Activated CD4-positive, CD25-positive, alpha-beta regulatory T cell treated with anti-CD3 and anti-CD28 coated beads, Interleukin-2, amount 50 U/mL, for 72 hours (primary cell): Measurements from ENCODE around the gene GPX2.

ENCODE experiments used
- DNase-seq: peaks from one replicate; pipeline ENCODE4 v3.0.0; 2021

The GPX2 gene

DNA sequence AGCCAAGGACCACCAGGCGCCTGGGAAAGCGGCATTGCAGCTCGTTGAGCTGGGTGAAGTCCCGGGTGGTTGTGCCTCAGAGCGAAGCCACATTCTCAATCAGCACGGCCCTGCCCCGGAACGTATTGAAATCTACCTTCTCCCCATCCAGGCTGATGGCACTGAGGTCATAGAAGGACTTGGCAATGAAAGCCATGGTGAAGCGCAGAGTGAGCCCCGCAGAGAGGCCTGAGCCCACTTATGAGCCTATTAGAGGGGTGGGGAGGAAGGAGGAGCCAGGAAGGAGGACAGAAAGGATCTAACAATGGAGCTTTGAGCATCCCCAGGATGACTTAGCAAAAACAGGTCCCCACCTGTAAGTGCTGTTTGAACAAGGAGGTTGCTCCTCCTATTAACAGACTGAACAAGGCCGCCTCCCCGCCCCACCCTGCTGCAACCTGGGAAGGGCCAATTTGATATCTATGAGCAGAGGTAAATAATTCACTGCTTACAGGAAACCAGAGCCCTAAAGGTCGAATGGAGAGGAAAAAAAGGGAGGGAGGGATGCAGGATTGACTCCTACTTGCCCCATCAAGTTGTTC, at the start of gene GPX2:
GPX2 (minus strand) TSS at position 215 of the 581 bp plus-strand sequence; CDS start at position 196, 19 bp downstream.
- no peak for DNase-seq

DNA sequence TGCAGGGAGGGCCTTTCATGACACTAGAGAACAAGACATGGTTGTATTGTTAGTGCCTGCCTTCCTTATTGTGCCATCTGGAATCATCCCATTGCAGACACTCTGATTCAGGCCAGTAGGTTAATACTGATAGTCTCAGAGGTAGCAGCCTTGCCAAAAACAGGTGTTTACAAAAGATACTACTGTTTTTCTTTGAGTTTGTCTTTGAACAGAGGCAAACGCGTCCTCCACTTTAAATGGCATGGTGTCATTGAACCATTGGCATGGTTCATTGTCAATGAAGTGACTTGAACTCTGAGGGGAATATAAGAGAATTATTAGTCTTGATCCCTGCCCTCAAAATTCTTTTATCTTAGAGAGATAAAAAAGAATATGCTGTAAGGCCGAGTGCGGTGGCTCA, 48.4 kb upstream of the GPX2 start:
- DNase-seq = no peak

DNA sequence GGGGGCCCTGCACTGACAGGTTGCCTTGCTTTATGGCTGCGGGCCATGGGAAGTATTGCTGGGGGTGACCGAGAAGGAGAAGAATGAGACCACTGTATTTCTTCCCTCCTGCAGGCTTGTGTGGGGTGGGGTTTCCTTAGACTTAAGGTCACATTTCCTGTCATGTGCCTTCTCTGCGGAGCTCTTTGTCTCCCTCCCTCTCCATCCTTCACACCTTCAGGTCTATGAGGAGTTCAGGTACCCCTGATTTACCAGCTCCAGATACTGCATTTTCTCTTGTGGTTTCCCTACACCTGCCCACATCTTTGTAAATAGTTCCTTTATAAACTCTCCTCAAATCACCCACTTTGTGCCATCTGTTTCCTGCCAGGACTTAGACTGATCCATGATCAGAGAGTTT, 47.8 kb upstream of the GPX2 start:
- no peak for DNase-seq

DNA sequence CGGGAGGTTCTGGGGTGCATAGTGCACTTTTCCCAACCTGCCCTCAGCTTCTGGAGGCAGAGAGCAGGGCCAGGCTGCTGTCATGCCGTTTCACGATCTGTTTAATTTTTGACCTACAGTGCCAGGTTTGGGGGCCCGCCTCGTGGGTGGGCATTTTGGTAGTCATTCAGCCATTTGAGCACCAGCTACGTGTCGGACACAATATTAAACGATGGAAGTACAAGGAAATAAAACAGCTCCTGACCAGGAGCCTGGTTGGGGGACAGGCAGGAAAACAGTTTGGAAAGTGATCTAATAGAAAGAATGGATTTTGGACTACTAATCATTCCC, 44.9 kb upstream of the GPX2 start:
- no peak for DNase-seq

DNA sequence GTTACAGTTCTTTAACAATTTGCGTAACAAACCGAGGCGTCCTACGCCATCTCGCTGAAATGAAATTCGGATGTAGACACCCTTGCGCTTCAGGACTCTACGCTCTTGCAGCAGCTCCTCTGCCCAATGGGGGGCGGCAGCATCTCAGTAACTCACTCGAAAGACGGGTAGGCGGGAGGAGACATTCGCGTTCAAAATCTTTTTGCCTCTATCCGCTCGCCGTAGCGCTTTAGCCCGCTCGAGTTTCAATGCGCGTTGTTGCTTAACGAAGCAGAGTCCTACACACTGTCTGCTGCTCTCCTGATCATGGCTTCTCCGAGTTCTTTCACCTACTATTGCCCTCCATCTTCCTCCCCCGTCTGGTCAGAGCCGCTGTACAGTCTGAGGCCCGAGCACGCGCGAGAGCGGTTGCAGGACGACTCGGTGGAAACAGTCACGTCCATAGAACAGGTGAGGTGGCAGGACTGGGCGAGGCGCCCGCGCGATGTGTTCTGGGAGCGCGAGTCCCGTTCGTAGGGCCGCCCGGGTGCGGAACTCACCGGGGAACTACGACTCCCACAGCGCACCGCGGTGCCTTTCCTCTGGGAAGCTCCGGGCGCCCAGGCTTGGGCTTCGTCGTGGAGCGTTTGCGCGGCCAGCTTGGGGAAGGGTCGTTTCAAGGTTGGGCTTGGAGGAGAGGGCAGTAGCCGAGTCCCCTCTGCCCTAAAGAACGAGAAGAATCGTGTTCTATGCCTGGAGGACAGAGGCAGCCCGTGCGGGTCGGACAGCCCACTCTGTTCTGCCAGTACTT, 44.3 kb upstream of the GPX2 start, which contains the start of gene FNTB:
FNTB (plus strand) TSS at position 248 of the 790 bp plus-strand sequence; CDS start at position 307, 59 bp downstream.
- DNase-seq = peak; percentile 89

DNA sequence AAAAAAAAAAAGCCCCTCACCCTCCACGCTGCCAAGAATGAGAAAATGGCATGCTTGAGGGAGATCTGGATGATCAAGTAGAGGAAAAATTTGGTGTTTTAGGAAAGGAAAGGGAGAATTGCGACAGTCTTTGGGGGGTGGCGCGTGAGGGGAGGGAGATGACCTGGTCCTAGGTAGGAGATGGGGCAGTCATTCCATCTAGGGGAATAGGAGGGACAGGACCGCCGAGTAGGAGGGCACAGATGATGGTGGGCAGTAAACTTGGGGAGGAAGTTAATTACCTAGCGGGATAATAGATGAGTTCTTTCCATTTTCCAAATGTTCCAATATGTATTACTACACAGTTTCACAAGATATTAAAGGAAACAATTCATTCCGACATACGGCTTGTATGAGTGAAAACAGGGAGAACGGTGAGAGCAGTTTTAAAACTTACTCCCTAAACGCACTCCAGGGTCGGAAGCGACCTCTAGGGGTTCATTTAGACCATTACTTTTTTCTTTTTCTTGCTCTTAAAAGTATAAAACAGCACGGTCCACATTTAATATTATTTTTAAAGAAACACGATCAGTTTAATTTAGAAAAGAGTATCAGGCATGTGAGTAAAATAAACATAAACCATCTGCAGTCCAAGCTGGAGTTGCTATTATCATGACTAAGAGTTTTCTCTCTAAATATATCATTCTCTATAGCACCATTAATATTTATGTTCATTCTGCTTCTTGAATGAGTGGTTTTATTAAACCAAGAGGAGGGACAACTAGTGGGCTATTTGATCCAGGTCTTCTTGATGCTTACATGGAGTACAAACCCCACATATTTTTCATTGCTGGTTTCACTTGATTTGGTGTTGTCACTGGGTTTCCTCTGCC, 41.1 kb upstream of the GPX2 start:
- no peak for DNase-seq

DNA sequence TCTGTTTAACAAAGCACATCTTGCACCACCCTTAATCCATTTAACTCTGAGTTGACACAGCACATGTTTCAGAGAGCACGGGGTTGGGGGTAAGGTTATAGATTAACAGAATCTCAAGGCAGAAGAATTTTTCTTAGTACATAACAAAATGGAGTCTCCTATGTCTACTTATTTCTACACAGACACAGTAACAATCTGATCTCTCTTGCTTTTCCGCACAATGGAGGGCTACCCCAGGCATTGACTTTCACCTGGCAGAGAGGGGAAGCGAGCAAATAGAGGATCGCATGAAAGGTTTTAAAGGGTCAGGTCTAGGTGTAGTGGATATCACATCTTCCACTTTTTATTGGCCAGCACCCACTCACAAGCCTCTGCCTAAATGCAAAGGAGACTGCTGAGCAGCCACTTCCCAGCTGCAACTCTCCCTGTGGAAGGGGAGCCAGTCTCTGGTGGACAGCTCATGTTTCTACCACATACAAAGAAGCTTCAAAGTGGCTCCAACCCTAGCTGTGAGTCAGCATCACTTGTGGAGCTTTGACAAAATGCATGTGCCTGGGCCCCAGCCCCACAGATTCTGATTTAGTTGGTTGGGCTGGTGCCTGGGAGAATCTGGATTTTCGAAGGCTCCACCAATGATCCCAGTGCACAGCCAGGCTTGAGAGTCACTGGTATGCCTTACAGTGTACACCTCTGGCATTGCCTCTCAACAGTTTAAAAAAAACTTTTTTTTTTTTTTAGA, 37.0 kb upstream of the GPX2 start:
- no peak for DNase-seq

DNA sequence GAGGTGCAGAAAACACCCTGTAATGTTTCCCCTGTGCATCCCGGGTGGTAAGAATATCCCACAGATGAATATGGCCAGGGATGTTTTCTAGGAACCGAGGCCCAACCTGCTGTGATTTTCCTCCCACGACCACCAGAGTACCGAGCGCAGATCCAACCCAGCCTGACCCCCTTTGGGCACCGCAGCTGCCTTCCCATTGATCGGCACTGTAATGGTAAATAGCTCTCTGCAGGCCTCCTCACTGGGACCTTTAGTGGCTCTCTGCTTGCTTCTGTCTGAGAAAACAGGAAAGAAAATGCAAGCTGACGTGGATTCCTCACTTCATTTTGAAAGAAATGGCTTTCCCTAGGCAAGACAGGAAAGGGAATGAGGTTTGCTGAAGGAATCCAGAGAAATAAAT, 32.0 kb upstream of the GPX2 start:
- DNase-seq = no peak

DNA sequence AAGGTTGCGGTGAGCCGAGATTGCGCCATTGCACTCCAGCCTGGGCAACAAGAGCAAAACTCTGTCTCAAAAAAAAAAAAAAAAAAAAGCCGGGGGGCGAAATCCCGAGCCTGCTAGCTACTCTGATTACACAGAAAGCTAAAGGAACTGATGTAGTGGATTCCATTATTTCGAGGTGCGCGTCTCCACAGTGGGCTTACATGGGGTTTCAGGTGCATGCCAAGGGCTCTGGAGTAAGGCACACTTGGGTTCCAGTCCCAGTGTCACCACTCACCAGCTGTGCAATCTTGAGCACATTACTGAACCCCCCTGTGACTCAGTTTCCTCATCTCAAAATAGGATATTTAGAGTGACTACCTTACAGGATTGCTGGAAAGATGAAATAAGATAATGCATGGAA, 31.3 kb upstream of the GPX2 start:
- no peak for DNase-seq

DNA sequence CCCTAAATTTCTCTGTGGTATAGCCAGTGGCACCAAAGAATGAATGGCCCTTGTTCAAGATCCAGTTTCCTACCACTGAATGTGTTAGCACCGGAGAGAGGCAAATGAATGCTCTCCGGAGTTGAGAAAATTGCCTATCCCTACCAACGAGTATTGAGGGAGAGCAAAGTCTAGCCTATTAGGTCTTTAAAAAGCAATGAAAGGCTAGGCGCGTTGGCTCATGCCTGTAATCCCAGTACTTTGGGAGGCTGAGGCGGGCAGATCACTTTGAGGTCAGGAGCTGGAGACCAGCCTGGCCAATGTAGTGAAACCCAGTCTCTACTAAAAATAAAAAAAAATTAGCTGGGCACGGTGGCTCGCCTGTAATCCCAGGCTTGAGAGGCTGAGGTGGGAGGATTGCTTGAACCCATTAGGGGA, 30.5 kb upstream of the GPX2 start:
- DNase-seq = no peak

DNA sequence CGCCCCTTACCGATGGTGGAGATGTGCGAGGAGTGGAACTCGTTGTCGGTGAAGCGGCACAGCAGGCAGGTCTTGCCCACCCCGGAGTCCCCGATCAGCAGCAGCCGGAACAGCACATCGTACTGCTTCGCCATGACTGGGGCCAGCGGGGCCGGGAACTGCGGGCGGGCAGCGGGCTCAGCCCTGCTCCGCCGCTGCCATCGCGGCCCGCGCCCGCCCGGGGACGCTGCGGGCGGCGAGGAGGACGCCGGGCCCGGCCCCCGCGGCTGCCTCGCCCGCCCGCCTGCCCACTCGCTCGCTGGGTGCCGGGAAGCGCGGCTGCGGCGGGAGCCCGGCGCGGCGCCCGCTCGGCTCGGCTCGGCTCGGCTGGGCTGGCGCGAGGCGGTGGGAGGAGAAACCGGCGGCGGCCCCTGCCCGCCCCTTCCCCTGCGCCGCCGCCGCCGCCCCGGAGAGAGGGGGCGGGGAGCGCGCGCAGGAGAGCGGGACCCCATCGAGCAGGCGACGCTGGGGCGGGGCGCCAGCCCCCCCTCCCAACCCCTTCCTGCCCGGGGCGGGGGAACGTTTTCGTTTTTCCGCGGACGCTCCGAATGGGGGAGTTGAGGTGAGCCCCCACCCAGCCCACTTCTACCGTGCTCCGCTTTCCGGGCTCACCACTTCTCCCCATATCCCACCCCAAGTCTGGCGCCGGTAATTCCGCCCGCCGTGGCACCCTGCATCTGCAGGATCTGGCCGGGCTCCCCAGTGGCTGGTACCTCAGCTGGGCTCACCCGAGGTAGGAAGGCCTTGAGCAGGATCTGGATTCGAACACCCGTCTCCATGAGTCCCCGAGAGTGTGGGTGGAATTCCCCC, 29.6 kb upstream of the GPX2 start, which contains the start of gene RAB15:
RAB15 (minus strand) TSS at position 394 of the 849 bp plus-strand sequence; CDS start at position 134, 260 bp downstream.
- DNase-seq = peak; percentile 45

DNA sequence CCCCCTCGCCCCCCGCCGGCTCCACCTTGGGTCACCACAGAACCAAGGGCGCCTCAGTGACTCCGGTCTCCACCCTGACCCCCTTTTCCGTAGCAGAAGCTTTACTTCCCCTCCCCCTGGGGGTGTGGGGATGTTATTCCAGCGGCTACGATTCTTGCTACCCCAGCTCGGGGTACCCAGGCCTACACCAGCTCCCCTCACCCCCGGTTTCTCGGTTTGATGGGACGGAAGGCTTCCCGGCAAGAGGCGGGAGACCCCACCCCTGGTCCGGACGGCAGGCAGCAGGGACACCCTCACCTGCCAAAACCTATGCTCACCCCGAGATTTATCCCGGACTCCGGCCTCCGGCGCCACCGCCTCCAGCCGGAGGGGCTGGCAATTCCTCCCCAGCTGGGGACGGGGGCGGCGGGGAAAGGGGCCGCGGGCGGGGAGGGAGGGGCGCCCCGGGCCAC, 29.0 kb upstream of the GPX2 start:
- DNase-seq = no peak

DNA sequence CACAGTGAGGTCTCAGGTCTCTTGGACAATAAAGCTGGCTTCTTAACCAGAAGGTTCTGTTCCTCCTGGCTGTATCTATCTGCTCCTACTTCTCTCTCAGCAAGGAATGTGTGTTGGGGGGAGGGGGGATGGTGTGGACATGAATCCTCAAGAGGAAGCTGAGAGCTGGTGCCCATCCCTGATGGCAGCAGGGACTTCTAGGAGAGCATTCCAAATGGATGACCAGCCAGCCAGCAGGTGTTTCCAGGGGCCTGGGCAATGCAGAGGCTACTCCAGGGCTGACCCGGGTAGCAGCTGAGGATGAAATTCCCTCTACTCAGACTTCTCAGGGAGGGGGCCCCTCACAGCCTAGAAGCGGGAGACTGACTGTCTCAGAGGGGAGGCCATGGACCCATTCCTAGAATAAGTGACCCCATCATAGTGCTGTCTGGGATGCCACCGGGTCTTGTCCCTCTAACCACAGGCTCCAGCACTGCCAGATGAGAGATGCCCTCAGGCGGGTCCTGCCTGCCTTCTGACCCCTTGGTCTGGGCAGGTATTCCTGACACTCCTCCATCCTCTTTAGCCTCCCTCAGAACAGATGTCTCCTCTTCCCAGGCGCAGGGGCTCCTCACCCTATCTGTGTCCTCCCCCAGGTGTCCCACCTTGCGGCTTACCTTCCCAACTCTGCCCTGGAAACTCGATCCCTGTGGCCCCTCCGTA, 28.4 kb upstream of the GPX2 start:
- DNase-seq = no peak

DNA sequence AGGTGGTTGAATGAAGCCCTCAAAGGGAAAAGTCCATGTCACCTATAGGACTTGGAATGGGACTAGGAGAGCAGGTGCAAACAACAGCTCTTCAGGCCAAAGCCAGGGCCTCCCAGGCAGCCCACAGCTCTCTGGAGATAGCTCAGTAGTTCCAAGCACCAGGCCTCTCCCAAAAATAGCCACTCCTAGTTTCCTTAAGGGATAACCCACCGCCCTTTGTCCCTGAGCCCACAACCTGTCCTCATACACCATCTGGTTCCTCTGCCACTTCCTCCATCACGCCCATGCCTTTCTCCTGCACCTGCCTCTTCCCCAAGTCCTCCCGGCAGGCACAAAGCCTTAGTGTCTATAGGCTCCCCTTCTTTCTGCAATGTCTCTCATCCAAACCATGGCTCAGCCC, 27.5 kb upstream of the GPX2 start:
- no peak for DNase-seq

DNA sequence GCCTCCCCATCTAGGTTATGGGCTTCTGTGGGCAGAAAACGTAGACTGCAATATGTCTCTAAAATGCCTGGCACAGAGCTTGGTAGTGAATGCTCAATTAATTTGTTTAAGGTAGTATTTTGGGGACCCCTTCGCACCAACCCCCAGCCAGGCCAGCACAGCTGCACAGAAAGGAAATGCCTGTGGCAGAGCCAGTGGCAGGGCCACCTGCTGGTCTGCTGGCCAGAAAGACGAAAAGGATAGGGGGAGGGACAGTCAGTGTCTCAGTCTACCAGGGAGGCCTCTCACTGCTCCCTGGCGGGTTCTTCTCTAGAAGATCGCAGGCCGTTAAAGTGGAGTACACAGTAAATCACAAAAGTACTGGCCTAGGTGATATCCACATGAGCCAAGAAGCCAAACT, 26.1 kb upstream of the GPX2 start:
- no peak for DNase-seq

DNA sequence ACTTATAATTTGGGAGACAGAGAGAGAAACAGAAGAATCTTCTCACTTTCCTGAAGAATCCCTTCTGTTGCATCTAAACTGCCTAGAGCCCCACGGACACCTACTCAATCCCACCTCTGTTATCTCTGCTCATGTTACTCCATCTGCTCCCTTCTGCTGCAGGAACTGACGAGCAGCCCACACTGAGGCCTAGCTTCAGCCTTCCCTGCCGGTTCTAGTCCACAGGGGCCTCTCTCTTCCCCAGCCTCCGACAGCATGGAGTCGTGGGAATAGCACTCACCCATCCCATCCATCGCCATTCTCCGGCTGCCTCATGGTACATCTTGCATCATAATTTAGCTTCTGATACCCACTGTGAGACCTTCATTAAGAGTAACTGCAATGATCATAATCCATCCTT, 25.6 kb upstream of the GPX2 start:
- DNase-seq = no peak

DNA sequence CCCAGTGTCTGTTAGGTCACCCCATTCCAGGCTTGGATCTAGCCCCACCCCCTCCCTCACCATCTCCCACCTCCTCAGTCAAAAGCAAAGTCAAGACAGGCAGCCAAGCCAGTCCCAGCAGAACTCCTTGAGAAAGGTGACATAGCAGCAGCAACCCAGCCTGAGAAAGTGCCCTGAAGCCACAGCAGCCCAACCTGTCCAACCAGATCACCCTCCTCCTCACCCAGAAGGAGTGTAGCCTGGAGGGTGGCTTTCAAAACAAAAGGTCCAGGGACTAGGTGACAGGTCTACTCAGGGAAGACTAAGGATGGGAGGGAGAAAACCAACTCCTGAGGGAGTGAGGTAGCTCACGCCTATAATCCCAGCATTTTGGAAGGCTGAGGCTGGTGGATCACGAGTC, 24.4 kb upstream of the GPX2 start:
- no peak for DNase-seq

DNA sequence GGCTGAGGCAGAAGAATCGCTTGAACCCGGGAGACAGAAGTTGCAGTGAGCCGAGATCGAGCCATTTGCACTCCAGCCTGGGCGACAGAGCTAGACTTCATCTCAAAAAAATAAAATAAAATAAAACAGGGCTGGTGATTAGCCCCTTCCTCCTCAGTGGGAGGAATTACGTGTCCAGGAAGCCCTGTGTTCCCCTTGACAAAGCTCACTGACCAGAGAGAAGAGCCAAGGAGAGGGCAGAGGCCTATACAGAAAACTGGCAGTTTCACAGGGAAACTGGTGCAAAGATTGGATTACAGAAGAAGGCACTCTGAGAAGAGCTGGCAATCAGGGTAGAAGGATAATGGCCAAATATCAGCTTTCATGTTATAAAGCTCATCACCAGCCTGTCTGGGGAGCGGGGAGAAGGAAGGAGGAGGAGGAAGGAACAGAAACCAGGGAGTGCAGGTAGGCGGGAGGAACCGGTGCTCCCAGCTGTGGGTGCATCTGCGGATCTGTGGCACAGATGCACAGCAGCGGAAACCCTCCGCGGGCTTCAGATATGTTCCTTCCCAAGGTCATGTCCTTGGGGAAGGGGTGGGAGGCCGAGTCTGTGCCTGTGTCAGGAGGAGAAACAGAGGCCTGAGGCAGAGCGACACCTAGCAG, 22.9 kb upstream of the GPX2 start:
- DNase-seq = no peak

DNA sequence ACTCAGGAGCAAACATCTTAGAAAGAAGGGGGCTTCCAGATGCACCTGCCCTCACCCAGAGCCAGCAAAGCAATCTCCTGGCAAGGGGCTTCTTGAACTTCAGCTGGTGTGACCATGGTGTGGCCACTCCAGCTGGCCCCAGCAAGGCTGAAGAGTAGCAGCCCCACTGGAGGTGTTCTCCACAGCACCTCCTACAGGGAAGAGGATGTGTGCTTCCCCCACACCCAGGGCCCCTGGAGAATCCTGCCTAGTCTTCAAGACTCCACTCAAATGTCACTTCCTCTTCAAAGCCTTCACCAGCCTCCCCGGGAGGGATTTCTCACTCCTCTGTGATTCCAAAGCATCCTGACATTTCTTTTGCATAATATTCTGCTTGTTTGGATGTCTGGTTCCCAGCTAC, 21.1 kb upstream of the GPX2 start:
- DNase-seq = no peak

DNA sequence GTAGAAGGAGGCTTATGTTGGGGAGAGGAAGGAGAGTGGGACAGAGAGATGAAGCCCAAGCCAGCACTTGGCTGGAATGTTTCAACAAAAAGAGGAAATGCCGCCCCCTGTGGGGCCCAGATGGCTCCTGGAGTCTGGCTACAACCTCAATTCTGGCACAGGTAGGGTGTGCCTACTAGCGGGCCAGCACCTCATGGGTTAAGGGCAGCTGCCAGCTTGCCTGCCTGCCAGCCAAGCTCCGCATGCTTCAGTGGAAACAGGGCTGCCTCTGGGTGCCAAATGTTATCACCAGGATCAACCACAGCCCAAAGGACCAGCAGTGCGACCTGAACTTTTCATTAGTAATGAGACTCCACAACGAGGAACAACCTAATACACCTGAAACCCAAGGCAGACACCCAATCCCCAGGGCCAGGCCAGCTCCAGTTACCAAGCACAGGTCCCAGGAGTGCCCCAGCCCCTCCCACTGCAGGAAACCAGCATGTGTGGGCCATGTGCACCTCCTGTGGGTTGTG, 18.3 kb upstream of the GPX2 start:
- DNase-seq = no peak
